ENCODE results near the gene NOC4L. TPM values are rescaled to one million over a fixed set of nuclear protein-coding genes. Genes with fewer than 3 reads are reported as not detected.
A peak's percentile ranks its signal among the peaks of the same experiment; 100 is the strongest.
"Not testable (repeated sequence)": the region's sequence is repeated elsewhere in the genome, so short reads cannot be mapped to it uniquely, and the experiment has no call there.

Gene NOC4L
- total RNA-seq (2014; rRNA removed; shearing (Covaris generic)) = 9.3 and 14.8 TPM in 2 replicates

DNA sequence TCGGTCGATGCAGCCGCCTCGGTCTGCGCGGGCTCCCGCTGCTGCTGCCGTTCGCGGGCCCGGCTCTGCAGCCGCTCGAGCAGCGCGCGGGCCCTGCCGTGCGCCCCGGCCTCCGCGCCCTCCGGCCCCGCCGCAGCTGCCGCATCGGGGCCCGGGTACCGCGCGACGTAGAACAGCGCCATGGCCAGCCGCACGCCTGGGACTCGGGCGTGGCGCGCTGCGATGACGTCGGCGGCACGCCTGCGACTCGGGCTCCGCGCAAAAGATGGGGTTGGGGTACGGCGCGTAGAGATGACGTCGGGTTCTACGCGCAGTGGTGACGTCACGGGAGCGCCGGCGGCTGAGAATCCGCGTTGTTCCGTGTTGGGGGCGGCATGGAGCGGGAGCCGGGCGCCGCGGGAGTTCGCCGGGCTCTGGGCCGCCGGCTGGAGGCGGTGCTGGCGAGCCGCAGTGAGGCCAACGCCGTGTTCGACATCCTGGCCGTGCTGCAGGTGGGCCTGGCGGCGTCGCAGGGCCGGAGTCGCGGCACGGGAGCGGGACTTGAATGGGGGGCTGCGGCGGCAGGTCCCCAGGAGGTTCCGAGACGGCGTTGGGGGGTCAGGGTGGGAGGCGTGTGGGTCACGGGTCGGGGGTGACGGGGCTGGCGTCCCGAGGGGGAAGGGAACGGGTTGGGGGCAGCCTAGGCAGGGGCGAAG lies at the start of gene NOC4L, which contains the start of gene DDX51:
Gene NOC4L, plus strand, starts transcription at position 343 of the 695 bp plus-strand sequence. Its CDS starts 32 bp downstream, at position 375.
Gene DDX51, minus strand, starts transcription at position 205 of the 695 bp plus-strand sequence. Its CDS starts 23 bp downstream, at position 182.
- DNase-seq (ENCODE audit: low read depth) = peak; percentile 91

DNA sequence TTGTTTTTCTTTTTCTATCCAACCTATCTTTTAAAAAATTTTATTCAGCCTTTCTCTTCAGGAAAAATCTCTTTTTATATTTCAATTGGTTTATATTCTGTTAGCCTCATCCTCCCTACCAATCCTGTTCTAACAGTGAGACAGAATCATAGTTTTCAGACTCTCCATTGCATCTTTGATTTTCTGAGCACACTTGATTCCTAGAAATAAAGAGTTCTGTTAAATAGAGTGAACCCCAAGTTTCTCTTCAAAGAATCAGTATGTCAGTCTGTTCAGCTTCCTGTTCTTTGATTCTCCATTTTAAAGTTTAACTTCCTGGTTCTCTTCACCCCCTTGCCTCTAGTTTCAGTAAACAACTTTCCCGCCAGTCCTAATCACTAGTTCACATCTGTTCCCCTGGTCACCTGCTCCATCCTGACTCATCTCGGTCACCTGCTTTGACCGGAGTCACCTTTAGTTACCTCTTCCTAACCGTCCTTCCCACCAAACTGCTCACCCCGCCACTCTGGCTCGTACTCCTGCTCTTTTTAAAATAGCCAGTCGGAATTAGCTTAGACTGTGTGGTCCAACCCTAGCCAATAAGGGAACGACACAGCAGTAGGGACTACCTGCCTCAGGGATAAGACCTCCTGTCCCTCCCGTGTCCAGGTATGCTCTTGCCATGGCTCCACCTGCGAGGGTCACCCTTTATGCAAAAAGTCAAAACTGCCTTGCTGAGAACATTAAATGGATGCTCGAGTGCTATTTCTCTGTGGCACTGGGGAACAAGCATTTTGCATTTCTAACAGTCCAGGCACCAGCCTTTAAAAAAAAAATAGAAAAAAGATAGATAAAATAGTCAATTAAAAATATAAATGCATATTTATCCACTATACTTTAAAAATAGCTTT lies 48.5 kb upstream of the NOC4L start:
- DNase-seq (ENCODE audit: low read depth) = no peak

DNA sequence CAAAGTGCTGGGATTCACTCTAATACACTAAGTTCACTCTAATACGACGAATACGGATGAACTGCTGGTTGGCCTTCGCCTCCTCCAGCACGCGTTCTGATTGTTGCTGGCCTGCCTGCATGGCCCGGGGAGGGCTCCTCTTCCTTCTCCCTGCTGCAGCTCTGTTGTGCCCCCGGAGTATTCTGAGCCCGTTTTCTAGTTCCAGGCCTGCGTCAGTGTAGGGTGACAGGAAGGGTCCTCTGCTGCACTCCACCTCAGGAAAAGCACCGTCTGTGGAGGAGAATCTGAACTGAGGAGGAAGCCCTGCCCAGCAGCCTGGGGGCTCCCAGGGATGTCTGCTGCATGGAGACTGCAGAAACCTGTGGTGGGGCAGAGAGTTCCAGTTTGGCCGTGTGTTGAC lies 44.5 kb upstream of the NOC4L start:
- DNase-seq (ENCODE audit: low read depth) = no peak

DNA sequence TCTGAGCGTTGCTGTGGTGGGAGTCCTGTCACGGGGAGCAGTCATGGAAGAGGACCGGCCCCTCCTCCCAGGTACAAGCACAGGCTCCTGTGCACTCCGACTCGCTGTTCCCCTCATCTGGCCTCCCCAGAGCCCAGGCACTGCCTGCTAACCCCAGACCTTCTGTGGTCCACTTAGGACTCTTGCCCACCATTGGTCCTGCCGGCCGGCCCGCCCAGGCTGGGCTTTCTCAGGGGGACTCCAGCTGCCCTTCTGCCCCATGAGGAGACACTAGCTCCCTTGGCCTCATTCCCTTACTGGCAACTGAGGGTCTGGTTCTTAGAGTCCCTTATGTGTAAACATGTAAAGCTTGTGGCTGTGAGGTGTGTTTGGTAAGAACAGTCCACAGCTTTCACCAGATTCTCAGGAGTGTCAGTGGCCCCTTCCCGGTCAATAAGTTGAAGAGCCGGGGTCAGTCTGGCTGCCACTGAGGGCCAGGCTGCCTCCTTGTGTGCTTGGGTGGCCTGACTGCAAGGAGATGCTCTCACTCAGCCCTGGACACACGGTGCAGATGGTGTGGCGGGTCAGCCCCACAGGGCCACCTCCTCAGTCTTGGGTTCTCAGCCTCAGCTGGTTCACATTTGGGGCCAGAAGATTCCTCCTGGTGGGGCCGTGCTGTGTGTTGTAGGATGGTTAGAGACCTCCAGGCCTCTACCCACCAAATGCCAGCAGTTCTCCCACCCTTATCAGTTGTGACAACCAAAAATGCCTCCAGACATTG lies 43.8 kb upstream of the NOC4L start:
- no peak for DNase-seq (ENCODE audit: low read depth)

DNA sequence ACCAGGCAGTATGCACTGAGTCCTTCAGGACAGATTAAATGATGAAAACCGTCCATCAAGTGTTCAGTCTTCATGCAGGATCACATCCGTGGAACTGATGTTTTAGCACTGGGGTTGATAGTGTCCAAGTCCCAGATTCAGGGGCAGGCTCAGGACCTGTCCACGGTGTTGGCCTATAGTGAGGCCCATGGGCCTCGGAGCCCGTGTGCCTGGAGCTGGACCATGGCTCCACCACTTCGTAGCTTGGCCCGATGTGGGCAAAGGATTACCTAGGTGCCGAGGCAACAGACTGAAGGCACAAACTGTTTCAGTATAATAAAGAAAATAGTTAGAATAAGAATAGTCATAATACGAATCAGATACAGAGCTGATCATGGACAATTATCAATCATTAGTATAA lies 42.0 kb upstream of the NOC4L start:
- DNase-seq (ENCODE audit: low read depth) = no peak

DNA sequence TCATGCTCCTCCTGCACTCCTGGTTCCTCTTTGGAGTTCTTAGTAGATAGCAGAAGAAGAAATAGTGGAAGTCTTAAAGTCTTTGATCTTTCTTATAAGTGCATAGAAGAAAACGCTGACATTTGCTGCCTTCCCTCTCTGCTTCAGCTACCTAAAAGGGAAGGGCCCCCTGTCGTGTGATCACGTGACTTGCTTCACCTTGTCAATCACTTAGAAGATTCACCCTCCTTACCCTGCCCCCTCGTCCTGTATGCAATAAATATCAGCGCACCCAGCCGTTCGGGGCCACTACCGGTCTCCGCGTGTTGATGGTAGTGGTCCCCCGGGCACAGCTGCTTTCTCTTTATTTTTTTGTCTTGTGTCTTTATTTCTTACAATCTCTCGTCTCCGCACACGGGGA lies 41.2 kb upstream of the NOC4L start:
- not testable (repeated sequence) for DNase-seq (ENCODE audit: low read depth)

DNA sequence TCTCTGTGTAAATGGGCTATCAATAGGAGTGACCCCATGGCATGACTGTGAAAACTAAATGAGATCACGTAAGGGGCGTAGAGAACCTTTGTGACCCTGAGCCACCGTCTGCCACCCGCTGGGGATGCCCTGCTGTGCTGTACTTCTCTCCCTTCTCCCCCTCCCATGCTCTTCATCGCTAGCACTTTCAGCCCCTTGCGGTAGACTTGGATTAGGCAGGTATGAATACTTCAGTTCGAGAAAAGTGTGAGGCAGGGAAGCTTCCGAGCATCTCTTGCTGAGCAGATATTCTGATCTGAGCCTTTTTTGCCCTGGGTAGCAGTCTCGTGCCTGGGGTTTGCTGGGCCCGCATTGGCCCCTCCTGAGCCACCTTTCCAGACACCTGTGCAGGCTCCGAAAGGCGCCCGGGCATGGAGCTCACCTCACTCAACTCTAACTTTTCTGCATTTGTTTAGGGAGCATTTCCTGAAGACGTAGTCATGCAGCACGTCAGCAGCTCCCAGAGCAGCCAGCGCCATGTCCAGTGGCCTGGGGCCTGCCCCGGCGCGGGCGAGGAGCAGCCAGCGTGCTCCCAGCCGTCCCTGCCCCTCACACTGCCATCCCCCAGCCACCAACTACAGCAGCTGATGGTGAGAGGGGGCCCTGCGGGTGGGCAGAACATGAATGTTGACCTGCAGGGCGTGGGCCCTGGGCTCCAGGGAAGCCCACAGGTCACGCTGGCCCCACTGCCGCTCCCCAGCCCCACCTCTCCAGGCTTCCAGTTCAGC lies 40.5 kb upstream of the NOC4L start:
- DNase-seq (ENCODE audit: low read depth) = no peak

DNA sequence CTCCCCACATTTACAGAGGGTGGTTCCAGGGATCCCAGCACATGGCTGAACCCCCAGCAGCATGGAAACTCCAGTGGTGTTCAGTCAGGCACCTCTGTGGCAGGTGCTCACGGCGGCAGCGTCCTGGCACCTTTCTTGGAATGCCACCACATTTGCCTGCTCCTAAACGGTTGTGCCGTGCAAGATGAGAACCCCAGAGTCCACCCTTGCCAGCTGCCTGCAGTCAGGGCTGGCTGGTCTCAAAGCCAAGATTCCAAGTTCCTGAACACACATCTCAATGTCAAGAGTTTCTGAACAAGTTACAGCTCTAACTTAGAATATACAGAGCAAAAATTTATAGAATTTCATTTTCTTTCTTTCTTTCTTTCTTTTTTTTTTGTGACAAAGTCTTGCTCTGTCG lies 38.8 kb upstream of the NOC4L start:
- DNase-seq (ENCODE audit: low read depth) = no peak

DNA sequence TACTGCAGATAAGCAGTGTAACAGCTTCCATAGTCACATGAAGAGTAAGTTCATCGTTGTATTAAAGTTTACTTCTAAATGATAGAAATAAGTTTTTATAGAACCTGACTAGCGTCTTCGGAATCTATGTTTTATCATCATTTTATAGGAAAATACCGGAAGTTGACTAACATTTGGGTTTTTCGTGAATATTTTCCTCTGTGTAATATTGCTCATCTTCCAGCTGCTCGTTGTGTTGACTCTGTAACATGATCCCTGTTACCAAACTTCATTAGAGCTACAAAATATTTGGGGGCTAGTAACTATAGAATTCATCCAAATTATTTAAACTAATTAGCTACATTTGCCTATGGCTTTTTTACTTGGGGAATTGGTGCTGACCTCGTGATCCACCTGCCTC lies 37.3 kb upstream of the NOC4L start:
- no peak for DNase-seq (ENCODE audit: low read depth)

DNA sequence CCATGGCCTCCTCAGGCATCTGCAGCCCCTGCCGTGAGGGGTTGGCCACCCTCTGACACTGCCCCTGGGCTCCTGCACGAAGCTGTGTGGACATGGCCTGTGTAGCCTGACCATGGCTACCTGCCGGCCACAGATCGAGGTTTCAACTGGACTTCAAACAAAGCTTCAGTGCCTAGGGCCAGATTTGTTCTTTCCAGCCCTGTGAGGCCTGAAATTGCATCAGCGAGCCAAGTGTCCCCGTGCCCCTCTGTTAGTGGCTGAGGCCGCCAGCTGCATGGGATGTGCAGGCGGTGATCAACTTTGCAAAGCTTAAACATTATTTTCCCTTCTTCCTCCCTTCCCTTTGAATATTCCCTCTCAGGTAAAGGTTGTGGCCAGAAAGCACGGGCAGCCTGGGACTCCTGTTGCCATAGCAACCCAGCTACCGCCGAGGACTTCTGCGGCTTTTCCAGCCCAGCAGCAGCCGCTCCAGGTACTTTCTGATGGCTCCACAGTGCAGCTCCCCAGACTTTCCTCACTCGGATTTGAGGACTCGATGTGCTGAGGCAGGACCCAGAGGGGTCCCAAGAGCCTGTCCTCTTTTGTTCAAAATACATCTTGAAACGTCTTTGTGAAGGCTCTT lies 35.9 kb upstream of the NOC4L start:
- no peak for DNase-seq (ENCODE audit: low read depth)

DNA sequence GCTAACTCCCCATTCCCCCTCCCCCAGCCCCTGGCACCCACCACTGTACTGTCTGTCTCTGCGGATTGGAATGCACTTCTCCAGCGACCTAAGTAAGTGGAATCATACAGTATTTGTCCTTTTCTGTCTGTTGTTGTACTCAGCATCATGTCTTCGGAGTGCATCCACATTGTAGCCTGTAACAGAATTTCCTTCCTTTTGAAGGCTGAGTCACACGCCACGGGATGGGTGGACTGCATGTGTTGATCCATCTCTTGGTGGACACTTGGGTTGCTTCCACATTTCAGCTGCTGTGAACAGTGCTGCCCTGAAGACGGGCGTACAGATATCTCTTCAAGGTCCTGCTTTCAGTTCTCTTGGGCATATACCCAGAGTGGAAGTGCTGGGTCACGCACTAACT lies 34.5 kb upstream of the NOC4L start:
- DNase-seq (ENCODE audit: low read depth) = no peak

DNA sequence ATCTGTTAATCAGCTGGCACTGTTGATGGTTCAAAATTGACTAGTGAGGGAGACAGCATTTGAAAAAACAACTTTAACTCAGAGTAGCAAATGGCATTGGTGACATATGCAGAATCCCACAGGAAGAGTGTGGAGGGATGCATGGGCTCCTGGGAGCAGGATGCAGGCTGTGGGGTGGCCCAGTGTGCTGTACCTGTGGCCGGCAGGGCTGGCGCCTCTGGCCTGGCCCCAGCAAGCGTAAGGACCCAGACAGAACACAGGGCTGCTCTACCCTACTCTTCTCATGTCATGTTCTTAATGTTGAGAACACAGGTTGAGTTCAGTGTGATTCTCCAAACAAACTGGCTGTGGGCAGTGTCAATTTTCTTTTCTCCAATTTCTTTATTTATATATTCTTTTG lies 33.6 kb upstream of the NOC4L start:
- no peak for DNase-seq (ENCODE audit: low read depth)

DNA sequence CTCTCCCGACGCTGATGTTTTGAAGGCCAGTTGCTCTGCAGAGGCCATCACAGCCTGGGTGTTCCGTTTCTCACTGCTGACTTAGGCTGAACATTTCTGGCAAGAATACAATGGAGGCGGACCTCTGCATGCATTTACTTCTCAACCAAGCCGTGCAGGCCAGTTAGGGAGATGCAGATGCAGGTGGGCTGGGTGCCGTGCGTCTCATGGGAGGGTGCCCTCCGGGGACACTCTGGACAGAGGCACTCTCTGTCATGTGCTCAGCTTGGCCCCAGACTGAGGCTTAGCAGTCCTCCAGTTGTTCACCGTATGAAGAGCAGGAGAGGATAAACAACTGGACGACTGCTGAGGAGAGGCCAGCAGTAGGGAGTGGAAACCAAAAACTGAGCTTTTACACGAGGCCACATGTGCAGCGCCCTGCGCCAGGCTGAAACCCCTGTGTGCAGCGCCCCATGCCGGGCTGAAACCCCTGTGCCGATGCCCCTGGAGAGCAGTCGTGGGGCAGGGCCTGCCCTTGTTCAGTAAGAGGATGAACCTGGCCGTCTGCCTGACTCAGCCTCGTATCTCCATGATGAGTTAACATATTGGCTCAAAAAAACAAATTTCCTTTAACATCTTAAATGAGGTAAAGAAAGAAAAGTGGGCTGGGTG lies 32.5 kb upstream of the NOC4L start:
- DNase-seq (ENCODE audit: low read depth) = no peak

DNA sequence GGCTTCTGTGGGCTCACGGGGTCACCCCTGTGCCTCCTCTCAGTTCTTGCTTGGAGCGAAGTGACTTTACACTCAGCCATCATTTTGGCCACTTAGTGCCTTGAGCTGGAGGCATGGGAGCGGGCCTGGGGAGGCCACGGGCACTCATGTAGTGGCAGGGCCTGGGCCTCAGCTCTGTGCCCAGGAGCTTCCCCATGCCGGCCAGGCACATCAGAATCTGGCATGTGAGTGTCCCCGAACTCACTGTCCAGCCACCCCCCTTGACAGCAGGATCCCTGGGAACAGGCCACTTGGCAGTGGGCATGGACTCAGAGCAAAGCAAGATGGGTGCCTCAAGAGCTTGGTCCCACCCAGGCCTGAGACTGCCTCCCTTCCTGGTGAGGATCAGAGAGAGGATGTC lies 29.6 kb upstream of the NOC4L start:
- DNase-seq (ENCODE audit: low read depth) = no peak

DNA sequence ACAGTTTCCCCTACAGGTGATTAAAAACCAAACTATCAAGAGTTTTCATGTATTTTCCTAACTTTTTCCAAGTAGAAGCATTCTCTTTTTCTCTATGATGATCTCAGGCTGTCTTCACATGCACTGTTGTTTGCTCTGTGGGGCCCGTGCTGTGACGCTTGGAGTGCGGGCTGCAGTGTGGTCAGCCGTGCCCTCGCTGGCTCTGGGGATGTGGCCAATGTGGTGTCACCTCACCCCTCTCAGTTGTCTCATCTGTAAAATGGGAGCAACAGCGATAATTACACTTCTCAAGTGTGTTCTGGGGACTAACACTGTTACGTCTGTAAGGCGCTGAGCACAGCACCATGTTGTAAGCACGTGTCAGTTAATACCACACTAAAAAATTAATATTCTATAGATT lies 28.8 kb upstream of the NOC4L start:
- no peak for DNase-seq (ENCODE audit: low read depth)

DNA sequence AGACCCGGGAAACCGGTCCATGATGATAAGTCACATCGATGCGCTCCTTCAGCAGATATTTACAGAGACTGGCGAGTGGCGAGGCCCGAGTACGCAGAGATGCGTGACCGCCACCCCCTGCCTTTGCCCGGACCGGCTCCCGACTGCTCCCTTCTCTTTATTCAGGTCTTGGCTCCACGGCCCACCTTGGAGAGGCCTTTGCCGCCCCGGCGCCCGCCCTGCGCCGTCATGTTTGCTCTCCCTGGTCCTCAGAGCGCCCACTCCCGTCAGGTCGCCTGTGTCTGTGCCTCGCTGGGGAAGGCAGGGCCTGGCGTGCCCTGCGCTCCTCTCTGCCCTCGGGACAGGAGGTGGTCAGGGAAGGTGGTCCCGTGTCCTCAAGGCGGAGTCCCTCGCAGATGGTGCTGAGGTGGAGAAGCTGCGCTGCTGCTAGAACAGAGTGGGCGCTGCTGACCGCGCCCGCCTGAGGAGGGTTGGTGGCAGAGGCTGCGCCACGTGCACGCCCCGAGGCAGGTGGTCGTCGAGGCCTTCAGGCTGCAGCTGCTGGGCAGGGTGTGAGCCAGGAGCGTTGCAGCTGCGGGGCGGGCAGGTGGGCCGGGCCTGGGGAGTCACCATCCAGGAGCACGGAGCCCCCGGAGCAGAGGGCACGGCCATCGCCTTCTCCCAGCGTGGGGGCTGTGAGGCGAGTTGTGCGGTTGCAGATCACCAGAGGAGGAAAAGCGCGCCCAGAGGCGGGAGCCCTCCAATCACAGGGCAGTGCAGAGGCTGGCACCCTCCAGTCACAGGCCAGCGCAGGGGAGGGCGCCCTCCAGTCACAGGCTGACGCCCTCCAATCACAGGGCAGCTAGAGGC lies 27.3 kb upstream of the NOC4L start:
- DNase-seq (ENCODE audit: low read depth) = no peak

DNA sequence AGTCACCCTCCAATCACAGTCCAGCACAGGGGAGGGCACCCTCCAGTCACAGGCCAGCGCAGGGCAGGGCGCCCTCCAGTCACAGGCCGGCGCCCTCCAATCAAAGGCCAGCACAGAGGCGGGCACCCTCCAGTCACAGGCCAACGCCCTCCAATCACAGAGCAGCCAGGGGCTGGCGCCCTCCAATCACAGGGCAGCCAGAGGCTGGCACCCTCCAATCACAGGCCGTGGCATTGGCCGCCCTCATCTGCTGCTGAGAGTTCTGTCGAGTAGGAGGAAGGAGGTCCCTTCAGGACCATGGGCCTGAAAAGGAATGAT lies 26.7 kb upstream of the NOC4L start:
- DNase-seq (ENCODE audit: low read depth) = no peak

DNA sequence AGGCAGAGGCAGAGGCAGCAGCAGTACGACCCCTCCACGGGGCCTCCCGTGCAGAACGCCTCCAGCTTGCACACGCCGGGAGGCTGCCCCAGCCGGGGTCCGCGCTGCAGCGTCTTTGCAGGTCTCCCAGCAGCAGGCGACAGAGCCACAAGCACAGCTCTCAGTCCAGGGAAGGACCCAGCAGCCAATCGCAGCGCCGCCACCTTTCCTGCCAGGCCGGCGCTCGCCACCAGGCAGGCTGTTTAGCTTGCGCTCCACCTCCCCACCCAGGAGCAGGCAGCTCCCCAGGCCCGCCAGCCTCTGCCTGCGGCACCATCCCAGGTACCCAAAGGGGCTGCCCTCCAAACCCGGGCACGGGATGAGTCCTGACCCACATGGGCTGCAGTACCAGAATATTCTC lies 25.4 kb upstream of the NOC4L start:
- DNase-seq (ENCODE audit: low read depth) = no peak

DNA sequence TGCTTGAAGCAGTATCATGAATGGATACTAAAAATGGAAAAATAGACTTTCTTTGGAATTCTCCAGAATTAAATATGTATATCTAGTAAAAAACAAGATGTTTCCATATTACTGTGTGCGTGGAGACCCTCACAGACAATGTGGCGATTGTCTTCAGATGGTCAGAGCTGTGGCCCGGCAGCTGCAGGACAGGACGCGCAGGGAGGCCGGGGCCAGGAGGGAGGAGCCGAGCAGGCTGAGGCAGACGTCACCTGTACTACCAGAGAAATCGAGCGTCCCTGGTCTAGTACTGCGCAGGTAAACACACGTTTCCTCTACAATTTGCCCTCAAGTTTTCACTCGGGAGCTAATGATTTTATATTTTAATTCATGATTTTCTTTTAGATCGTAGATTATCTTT lies 23.0 kb upstream of the NOC4L start:
- no peak for DNase-seq (ENCODE audit: low read depth)

Data from RPMI7951 (cell line).